HG03571 (cell line): Measurements from ENCODE around the gene FHDC1.

Experiments used
- ATAC-seq: cut with Tn5 transposase; IDR thresholded peaks from one replicate; pipeline ENCODE4 v1.9.1; 2021; ENCODE audit not compliant: unreplicated experiment

Gene FHDC1

GRCh38 chr4:152979731-152980330 is 43.7 kb downstream of the FHDC1 start:
- ATAC-seq: no peak

DNA sequence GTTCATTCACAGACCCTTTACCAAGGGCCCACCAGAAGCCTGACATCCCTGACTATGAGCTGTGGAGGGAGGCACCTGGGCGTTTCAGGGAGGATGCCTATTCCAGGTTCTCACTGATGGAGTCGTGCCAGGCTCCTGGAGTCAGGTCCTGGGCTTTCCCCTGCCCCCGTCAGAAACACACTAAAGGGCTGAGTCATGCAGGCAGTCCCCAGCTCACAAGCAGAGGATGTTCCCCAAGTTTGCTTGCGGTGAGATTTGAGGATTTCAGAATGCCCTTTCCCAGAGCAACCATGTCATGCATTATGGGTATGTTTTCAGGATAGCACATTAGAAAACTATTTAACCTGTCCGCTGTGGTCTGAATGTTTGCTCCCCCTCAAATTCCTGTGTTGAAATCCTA is 45.2 kb downstream of the FHDC1 start:
- no peak for ATAC-seq

- ATAC-seq: no peak
These were observed 45.7 kb downstream of the FHDC1 start for GRCh38 chr4:152981842-152982241.

GRCh38 chr4:152983221-152983620 is 47.1 kb downstream of the FHDC1 start:
- ATAC-seq: no peak

DNA sequence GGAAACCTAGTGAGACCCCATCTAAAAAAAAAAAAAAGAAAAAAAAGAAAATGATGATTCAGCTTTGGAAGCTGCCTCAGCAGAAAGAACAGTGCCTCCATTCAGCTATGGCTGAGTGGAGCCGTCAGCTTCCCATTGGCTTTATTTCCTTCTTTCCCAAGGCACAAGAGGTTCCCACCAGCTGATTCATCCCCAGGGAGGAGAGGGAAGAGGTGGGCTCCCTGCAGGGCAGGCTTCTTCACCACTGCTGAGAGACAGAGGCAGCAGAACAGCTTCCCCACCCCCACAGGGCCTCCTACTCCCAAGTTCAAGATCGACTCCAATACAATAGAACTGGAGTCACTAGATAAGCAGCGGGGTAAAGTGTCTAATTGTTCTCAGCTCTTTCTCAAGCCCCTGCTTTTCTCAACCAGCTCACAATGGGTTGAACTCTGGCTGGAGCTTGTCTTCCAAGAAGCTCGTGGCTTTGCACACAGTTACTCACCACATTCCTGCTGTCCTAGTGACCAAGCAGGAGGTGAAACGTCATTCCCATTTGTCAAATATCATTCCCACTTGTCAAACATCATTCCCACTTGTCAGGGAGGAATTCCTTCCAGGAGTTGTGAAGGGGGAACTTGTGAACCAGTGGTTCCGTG is 47.8 kb downstream of the FHDC1 start:
- no peak for ATAC-seq

DNA sequence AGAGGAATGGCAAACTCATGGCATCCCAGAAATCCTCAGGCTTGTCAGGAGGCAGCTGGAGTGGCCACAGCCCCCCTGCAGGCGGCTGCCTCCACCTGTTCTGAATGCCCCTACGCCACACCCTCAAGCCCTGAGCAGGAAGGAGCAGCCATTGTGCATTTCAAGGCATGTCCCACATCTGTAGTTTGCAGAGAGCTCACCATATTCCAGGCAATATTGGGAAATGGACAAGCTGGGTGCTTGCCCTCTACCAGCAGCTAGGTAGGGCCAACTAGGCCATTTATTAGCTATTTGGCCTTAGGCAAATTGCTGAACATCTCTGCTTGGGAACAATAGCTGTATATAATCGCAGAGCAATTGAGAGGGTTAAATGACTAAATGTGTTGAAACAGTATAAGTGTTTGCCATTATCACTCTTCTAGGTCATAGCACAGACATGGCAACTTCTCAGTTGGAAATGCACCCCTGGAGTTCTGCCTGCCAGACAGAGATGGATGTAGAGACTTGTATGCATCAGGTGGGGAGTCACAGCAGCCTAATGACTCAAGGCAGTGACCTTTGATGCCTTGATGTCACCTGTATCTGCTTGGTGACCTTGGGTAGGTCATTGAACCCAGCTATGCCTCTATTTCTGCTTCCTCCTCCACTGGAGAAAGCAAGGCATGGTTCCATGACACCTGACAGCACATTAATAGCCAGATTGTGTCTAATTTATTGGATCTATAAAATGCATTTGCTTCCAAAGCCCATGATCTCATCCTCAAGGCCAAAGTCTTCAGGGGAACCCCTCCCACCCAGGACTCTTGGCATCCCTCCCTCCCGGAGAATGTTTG is 52.8 kb downstream of the FHDC1 start:
- no peak for ATAC-seq

GRCh38 chr4:152989554-152989970 is 53.4 kb downstream of the FHDC1 start:
- ATAC-seq: no peak

DNA sequence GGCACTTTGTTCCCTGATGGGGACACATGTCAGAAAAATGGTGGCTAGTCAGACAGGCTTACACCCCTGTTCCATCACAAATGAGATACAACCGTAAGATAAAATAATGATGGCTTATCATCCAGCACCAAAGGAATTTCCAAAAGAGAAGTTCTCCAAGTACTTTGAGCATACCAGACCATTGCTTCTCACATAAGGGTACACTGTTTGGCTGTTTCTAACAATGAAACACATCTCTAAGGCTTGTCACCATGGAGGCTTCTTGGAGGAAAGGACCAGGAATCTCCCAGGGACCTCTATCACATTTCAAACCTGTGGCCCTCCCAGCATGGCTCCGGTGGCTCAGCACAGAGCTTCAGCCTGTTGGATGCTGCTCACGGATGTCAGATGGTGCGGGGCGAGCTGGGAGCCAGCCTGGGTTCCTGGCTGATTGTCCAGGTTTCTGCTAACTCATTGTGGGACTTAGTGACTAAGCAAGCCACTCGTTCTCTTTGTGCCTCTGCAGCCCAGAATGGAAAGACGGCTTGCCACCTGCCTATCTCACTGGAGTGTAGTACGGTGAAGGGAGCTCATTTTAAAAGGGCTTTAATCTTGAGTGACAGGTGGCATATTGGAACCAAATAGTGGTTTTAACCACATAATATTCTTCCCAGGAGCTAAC is 54.5 kb downstream of the FHDC1 start:
- ATAC-seq: no peak

GRCh38 chr4:152991398-152991797 is 55.3 kb downstream of the FHDC1 start:
- no peak for ATAC-seq

DNA sequence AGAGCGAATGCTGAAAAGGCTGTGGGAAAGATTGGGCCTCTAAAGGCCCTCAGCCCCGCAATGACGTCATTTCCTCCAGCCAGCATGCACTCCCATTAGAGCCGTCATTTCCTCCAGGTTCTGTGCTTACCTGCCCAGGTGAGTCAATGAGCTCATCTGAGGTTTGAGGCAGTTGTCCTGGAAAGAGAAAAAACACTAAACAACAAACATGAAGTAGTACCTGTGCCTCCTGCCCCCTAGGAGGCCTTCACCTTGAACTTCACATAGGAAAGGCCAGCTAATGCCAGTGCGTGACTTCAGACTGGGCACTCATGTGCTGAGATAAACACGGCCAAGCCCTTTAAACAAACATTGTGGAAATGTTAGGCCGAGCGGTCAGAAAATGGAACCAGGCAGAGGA is 55.9 kb downstream of the FHDC1 start:
- no peak for ATAC-seq

DNA sequence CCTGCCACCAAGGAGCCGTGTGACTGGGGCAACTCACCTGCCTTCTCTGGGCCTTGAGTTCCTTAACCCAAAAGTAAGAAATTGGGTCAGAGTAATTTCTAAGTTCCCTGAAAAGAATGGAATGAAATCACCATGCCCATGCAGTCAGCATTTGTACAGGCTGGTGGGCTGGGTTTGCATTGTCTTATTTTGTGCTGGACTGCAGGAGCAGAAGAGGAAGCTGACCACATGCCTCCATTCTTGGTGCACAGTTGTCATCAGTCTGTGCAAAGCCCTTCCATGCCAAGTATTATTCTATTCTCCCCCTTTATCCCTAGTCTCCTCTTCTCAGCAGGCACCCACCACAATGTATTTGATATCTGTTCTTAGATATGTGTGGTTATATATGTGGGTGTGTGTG is 56.3 kb downstream of the FHDC1 start:
- ATAC-seq: no peak

GRCh38 chr4:152994038-152994437 is 57.9 kb downstream of the FHDC1 start:
- ATAC-seq: no peak

- ATAC-seq: no peak
These were observed 60.0 kb downstream of the FHDC1 start for GRCh38 chr4:152996111-152996571.

- no peak for ATAC-seq
These were observed 60.5 kb downstream of the FHDC1 start for GRCh38 chr4:152996672-152997071.

GRCh38 chr4:152997288-152997687 is 61.2 kb downstream of the FHDC1 start:
- no peak for ATAC-seq

- ATAC-seq: no peak
These were observed 61.8 kb downstream of the FHDC1 start for GRCh38 chr4:152997771-152998487.

GRCh38 chr4:152998861-152999260 is 62.7 kb downstream of the FHDC1 start:
- no peak for ATAC-seq

DNA sequence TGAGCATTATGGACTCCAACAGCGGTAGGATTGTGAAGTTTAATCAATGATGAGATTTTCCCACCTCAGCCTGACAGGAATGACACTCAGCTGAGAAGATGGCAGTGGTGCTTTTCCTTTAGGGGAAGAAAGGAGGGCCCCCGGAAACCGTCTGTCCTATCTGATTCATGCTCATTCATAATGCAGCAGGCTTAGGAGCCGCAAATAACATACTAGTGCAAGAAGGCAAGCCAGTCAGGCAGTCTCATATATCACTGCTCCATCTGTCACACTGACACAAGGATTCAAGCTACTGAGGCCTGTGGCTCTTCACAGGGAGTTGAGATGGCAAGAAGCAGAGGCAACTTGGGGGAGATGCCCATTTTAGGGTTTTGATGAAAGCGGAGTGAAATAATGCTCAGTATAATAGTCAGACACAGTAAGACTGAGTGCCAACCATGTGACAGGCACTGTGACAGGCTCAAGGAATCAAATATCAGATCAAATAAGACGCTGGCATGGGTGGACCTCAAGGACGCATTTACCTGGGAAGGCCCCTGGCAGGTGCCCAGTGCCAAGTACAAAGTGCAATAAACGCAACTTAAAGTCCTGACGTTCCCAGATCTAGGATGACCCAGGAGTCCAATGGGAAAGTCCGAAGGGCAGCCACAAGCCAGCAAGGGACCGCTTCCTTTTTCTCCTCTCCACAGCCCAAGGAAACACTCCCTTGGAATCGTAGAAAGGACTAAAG is 63.4 kb downstream of the FHDC1 start:
- ATAC-seq: no peak

GRCh38 chr4:153000076-153000420 is 63.9 kb downstream of the FHDC1 start:
- ATAC-seq: no peak

DNA sequence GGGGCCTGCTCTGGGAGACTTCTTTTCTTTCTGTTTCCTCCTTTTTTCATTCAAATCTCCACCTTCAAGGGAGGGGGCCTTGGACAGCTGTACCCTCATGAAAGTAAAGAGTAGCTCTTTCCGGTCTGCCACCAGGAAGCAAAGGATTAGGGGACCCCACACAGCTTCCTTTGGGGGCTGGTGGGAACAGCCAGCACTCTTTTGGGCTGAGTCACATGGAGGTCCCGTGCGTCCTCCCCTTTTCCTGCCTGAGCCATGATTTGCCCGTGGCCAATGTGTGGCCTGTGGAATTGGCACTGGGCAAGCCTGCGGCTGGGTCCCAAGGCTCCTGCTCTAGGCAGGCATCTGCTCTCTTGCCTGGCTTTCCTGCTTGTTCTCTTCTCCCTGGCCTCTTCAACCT is 65.5 kb downstream of the FHDC1 start:
- no peak for ATAC-seq
